GM08714 (cell line): ENCODE measurements around the gene AGFG1.
"Not testable (repeated sequence)": the region's sequence is repeated elsewhere in the genome, so short reads cannot be mapped to it uniquely, and the experiment has no call there.

Experiments
- H3K4me3 ChIP-seq: fragments of 200-500 bp; sonication (Bioruptor generic); 2 replicates; pipeline ENCODE4 v1.5.1; 2014; ENCODE audit warnings: mild to moderate bottlenecking, low read length, inconsistent platforms
- ZNF274 ChIP-seq: IDR thresholded peaks from 2 replicates; pipeline ENCODE4 v1.6.1; 2012; ENCODE audit warnings: mild to moderate bottlenecking, low read depth, low read length

Gene AGFG1

GRCh38 chr2:227524665-227525064 is 52.7 kb downstream of the AGFG1 start:
- no peak for TF ChIP-seq ZNF274
- no peak overlapping the region for H3K4me3 ChIP-seq

- no peak for TF ChIP-seq ZNF274
Observed at GRCh38 chr2:227527351-227527750, 55.4 kb downstream of the AGFG1 start.

GRCh38 chr2:227528803-227529202 is 56.8 kb downstream of the AGFG1 start:
- H3K4me3 ChIP-seq: no peak overlapping the region
- TF ChIP-seq ZNF274: no peak

More at GRCh38 chr2:227527351-227527750, 55.4 kb downstream of the AGFG1 start:
- no peak overlapping the region for H3K4me3 ChIP-seq

- H3K4me3 ChIP-seq: no peak overlapping the region
- TF ChIP-seq ZNF274: no peak
Observed at GRCh38 chr2:227529871-227530270, 57.9 kb downstream of the AGFG1 start.

GRCh38 chr2:227534714-227535113 is 62.8 kb downstream of the AGFG1 start:
- no peak overlapping the region for H3K4me3 ChIP-seq
- TF ChIP-seq ZNF274: no peak

- no peak for TF ChIP-seq ZNF274
- no peak overlapping the region for H3K4me3 ChIP-seq
Observed at GRCh38 chr2:227536445-227536844, 64.5 kb downstream of the AGFG1 start.

GRCh38 chr2:227539465-227539956 is 67.6 kb downstream of the AGFG1 start:
- TF ChIP-seq ZNF274: no peak

GRCh38 chr2:227540352-227540751 is 68.4 kb downstream of the AGFG1 start:
- H3K4me3 ChIP-seq: not testable (repeated sequence)

More at GRCh38 chr2:227539465-227539956, 67.6 kb downstream of the AGFG1 start:
- no peak overlapping the region for H3K4me3 ChIP-seq

- TF ChIP-seq ZNF274: no peak
- no peak overlapping the region for H3K4me3 ChIP-seq
Observed at GRCh38 chr2:227545990-227546389, 74.0 kb downstream of the AGFG1 start.

GRCh38 chr2:227551836-227552235 is 79.9 kb downstream of the AGFG1 start:
- H3K4me3 ChIP-seq: no peak overlapping the region
- TF ChIP-seq ZNF274: no peak

- H3K4me3 ChIP-seq: no peak overlapping the region
- no peak for TF ChIP-seq ZNF274
Observed at GRCh38 chr2:227562581-227562980, 90.6 kb downstream of the AGFG1 start.

- no peak overlapping the region for H3K4me3 ChIP-seq
- TF ChIP-seq ZNF274: no peak
Observed at GRCh38 chr2:227565080-227565479, 93.1 kb downstream of the AGFG1 start.

- TF ChIP-seq ZNF274: no peak
- no peak overlapping the region for H3K4me3 ChIP-seq
Observed at GRCh38 chr2:227566012-227566411, 94.1 kb downstream of the AGFG1 start.

- no peak for TF ChIP-seq ZNF274
- no peak overlapping the region for H3K4me3 ChIP-seq
Observed at GRCh38 chr2:227568852-227569169, 96.9 kb downstream of the AGFG1 start.

GRCh38 chr2:227570615-227571014 is 98.7 kb downstream of the AGFG1 start:
- H3K4me3 ChIP-seq: no peak overlapping the region
- no peak for TF ChIP-seq ZNF274

- no peak for TF ChIP-seq ZNF274
- no peak overlapping the region for H3K4me3 ChIP-seq
Observed at GRCh38 chr2:227576110-227576509, 104.2 kb downstream of the AGFG1 start.
